SK-MEL-5 (cell line): ENCODE results near the gene SPATA17. TPM values are rescaled to one million over a fixed set of nuclear protein-coding genes. Genes with fewer than 3 reads are reported as not detected.

ENCODE experiments used
- small RNA-seq, 2 experiments: library from RNA; depleted of rRNA; stranded (forward); fragments of <200 nt; gene quantifications; one replicate each; pipeline ENCODE3, GENCODE V24; 2014
- total RNA-seq: library from RNA; depleted of rRNA; stranded (reverse); fragments of >200 nt; shearing (Covaris generic); gene quantifications from 2 replicates; pipeline ENCODE4 v1.2.3, GENCODE V29; 2014; rRNA removed

SPATA17 gene
- total RNA-seq, 1 experiment from 2014 or later, result 0.85 TPM

Small RNAs within 50 kb of the gene (small RNA-seq; reads per million reads assigned to genes)
- gene UBBP2, result 0 reads per million in 2 experiments

Other genes with a start within 250 kb of the SPATA17 start
- 11.0 and 14.3 TPM in 2 replicates for gene GPATCH2, start 254 bp upstream of the SPATA17 start, total RNA-seq